SK-N-SH treated with all-trans-retinoic acid at 6 μM for 48 hours (cell line): ENCODE data around the gene STAM.

Experiments used
- ATAC-seq: fragments of 200-7000 bp; cut with Tn5 transposase; 3 replicates; pipeline ENCODE4 v1.9.1; 2020; ENCODE audit warnings: mild to moderate bottlenecking, moderate library complexity
- ARNTL ChIP-seq: fragments of 450-650 bp; formaldehyde crosslinking; IDR thresholded peaks from 2 replicates; pipeline ENCODE4 v1.5.0; 2020; ENCODE audit warnings: low read depth, mild to moderate bottlenecking, moderate library complexity, borderline replicate concordance
- BACH2 ChIP-seq: fragments of 250-450 bp; sonication (Bioruptor Pico); IDR thresholded peaks from 2 replicates; pipeline ENCODE4 v1.9.0; 2021; ENCODE audit warnings: mild to moderate bottlenecking, borderline replicate concordance
- CSDC2 ChIP-seq: fragments of 250-450 bp; sonication (Bioruptor Pico); IDR thresholded peaks from 2 replicates; pipeline ENCODE4 v1.5.0; 2020; ENCODE audit warnings: mild to moderate bottlenecking, moderate library complexity
- CSRNP3 ChIP-seq: fragments of 250-450 bp; sonication (Bioruptor Pico); IDR thresholded peaks from 2 replicates; pipeline ENCODE4 v1.5.1; 2021; ENCODE audit warnings: mild to moderate bottlenecking, moderate library complexity
- ESRRG ChIP-seq: fragments of 250-450 bp; sonication (Bioruptor Pico); IDR thresholded peaks from 2 replicates; pipeline ENCODE4 v1.6.1; 2021; ENCODE audit warnings: mild to moderate bottlenecking
- GLIS3 ChIP-seq: fragments of 250-450 bp; sonication (Bioruptor Pico); IDR thresholded peaks from 2 replicates; pipeline ENCODE4 v1.5.0; 2020; ENCODE audit warnings: mild to moderate bottlenecking, moderate library complexity
- ISL1 ChIP-seq: fragments of 250-450 bp; sonication (Bioruptor Pico); IDR thresholded peaks from 2 replicates; pipeline ENCODE4 v2.1.2; 2022; ENCODE audit warnings: mild to moderate bottlenecking, moderate library complexity
- OSR1 ChIP-seq: fragments of 250-450 bp; sonication (Bioruptor Pico); IDR thresholded peaks from 2 replicates; pipeline ENCODE4 v1.8.0; 2022; ENCODE audit warnings: moderate library complexity, mild to moderate bottlenecking, inconsistent platforms
- PPARA ChIP-seq: fragments of 250-450 bp; sonication (Bioruptor Pico); IDR thresholded peaks from 2 replicates; pipeline ENCODE4 v1.5.0; 2020; ENCODE audit warnings: mild to moderate bottlenecking, borderline replicate concordance
- RARB ChIP-seq: fragments of 250-450 bp; sonication (Bioruptor Pico); IDR thresholded peaks from 2 replicates; pipeline ENCODE4 v1.8.0; 2021; ENCODE audit warnings: mild to moderate bottlenecking, moderate library complexity
- SNAI2 ChIP-seq: fragments of 250-450 bp; sonication (Bioruptor Pico); IDR thresholded peaks from 2 replicates; pipeline ENCODE4 v1.5.0; 2020; ENCODE audit warnings: mild to moderate bottlenecking, moderate library complexity
- TCF4 ChIP-seq: fragments of 250-450 bp; sonication (Bioruptor Pico); IDR thresholded peaks from 2 replicates; pipeline ENCODE4 v1.8.0; 2021; ENCODE audit warnings: mild to moderate bottlenecking, moderate library complexity, borderline replicate concordance
- TOX ChIP-seq: fragments of 250-450 bp; sonication (Bioruptor Pico); IDR thresholded peaks from 2 replicates; pipeline ENCODE4 v1.8.0; 2021; ENCODE audit warnings: mild to moderate bottlenecking, moderate library complexity, borderline replicate concordance
- TSHZ2 ChIP-seq: fragments of 250-450 bp; sonication (Bioruptor Pico); IDR thresholded peaks from 2 replicates; pipeline ENCODE4 v1.5.0; 2020; ENCODE audit warnings: mild to moderate bottlenecking, moderate library complexity
- ZC3H10 ChIP-seq: fragments of 250-450 bp; sonication (Bioruptor Pico); IDR thresholded peaks from 2 replicates; pipeline ENCODE4 v1.5.1; 2021; ENCODE audit warnings: mild to moderate bottlenecking, moderate library complexity
- ZFP3 ChIP-seq: fragments of 250-450 bp; sonication (Bioruptor Pico); IDR thresholded peaks from 2 replicates; pipeline ENCODE4 v1.5.0; 2020; ENCODE audit warnings: mild to moderate bottlenecking, moderate library complexity
- ZFP30 ChIP-seq: fragments of 450-650 bp; formaldehyde crosslinking; IDR thresholded peaks from 2 replicates; pipeline ENCODE4 v1.5.0; 2022; ENCODE audit warnings: mild to moderate bottlenecking, moderate library complexity
- ZNF565 ChIP-seq: fragments of 450-650 bp; formaldehyde crosslinking; conservative IDR thresholded peaks from 2 replicates; pipeline ENCODE4 v1.5.0; 2020; ENCODE audit warnings: low read depth, mild to moderate bottlenecking, moderate library complexity
- ZNF70 ChIP-seq: fragments of 450-650 bp; formaldehyde crosslinking; IDR thresholded peaks from 2 replicates; pipeline ENCODE4 v1.5.0; 2020; ENCODE audit warnings: mild to moderate bottlenecking, moderate library complexity
- TF ChIP-seq, protein P1 (sequence below): fragments of 250-450 bp; sonication (Bioruptor Pico); IDR thresholded peaks from 2 replicates; pipeline ENCODE4 v1.5.1; 2020; ENCODE audit warnings: low read depth, mild to moderate bottlenecking, moderate library complexity
- TF ChIP-seq, protein P2 (sequence below): fragments of 250-450 bp; sonication (Bioruptor Pico); IDR thresholded peaks from 2 replicates; pipeline ENCODE4 v1.8.0; 2021; ENCODE audit warnings: low read depth, mild to moderate bottlenecking, moderate library complexity, borderline replicate concordance

Gene STAM

DNA sequence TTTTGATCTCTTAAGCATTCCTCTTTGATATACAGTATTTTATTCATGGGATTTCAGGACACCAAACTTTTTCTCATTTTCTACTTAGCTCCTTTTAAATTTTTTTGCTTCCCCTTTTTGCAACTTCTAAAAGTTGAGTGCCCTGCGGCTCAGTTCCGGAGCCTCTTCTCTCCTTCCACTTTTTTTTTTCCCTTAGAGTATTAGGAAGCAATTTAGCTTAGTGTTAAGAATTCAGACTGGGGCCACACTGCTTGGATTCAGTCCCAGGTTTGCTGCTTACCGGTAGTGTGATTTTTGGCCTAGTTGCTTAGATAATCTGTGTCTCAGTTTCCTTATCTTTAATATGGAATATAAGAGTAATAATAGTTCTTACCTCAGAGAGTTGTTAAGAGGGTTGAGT lies 3.4 kb downstream of the STAM start:
- no peak for TF ChIP-seq OSR1 (CRISPR knock-in tag)
- TF ChIP-seq ZFP3 (CRISPR knock-in tag): no peak
- TF ChIP-seq ESRRG (CRISPR knock-in tag): no peak
- no peak for TF ChIP-seq CSDC2 (CRISPR knock-in tag)
- no peak for ATAC-seq

GRCh38 chr10:17648243-17649035 lies 4.5 kb downstream of the STAM start:
- no peak for ATAC-seq
- TF ChIP-seq, protein P1, sequence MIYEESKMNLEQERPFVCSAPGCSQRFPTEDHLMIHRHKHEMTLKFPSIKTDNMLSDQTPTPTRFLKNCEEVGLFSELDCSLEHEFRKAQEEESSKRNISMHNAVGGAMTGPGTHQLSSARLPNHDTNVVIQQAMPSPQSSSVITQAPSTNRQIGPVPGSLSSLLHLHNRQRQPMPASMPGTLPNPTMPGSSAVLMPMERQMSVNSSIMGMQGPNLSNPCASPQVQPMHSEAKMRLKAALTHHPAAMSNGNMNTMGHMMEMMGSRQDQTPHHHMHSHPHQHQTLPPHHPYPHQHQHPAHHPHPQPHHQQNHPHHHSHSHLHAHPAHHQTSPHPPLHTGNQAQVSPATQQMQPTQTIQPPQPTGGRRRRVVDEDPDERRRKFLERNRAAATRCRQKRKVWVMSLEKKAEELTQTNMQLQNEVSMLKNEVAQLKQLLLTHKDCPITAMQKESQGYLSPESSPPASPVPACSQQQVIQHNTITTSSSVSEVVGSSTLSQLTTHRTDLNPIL (CRISPR knock-in tag): no peak
- TF ChIP-seq ARNTL: no peak
- TF ChIP-seq CSRNP3 (CRISPR knock-in tag): no peak

DNA sequence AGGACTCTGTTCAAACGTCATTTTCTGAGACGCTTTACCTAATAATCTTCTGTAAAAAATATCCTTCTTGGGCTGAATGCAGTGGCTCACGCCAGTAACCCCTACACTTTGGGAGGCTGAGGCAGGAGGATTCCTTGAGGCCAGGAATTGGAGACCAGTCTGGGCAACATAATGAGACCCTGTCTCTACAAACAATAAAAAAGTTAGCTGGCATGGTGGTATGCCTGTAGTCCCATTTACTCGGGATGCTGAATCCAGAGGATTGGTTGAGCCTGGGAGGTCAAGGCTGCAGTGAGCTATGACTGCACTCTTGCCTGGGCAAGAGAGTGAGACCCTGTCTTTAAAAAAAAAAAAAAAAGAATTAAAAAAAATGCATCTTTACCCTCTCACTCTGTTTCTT lies 5.1 kb downstream of the STAM start:
- no peak for ATAC-seq
- no peak for TF ChIP-seq PPARA (CRISPR knock-in tag)
- no peak for TF ChIP-seq ZFP3 (CRISPR knock-in tag)
- TF ChIP-seq SNAI2: no peak
- no peak for TF ChIP-seq ARNTL
- TF ChIP-seq GLIS3 (CRISPR knock-in tag): no peak
- no peak for TF ChIP-seq ZC3H10
- no peak for TF ChIP-seq TCF4 (CRISPR knock-in tag)
- TF ChIP-seq CSRNP3 (CRISPR knock-in tag): no peak
- TF ChIP-seq ZNF565: no peak
- TF ChIP-seq, protein P2, sequence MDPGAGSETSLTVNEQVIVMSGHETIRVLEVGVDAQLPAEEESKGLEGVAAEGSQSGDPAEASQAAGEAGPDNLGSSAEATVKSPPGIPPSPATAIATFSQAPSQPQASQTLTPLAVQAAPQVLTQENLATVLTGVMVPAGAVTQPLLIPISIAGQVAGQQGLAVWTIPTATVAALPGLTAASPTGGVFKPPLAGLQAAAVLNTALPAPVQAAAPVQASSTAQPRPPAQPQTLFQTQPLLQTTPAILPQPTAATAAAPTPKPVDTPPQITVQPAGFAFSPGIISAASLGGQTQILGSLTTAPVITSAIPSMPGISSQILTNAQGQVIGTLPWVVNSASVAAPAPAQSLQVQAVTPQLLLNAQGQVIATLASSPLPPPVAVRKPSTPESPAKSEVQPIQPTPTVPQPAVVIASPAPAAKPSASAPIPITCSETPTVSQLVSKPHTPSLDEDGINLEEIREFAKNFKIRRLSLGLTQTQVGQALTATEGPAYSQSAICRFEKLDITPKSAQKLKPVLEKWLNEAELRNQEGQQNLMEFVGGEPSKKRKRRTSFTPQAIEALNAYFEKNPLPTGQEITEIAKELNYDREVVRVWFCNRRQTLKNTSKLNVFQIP (CRISPR knock-in tag): no peak
- no peak for TF ChIP-seq TOX (CRISPR knock-in tag)
- TF ChIP-seq ZFP30 (CRISPR knock-in tag): no peak
- no peak for TF ChIP-seq ESRRG (CRISPR knock-in tag)
- no peak for TF ChIP-seq TSHZ2 (CRISPR knock-in tag)
- TF ChIP-seq BACH2 (CRISPR knock-in tag): no peak
- TF ChIP-seq ZNF70 (CRISPR knock-in tag): no peak
- TF ChIP-seq CSDC2 (CRISPR knock-in tag): no peak
- no peak for TF ChIP-seq RARB
- no peak for TF ChIP-seq ISL1 (CRISPR knock-in tag)
